Measurements from ENCODE around the gene DEXI.

GRCh38 chr16:10933865-10934264, 8.4 kb downstream of the DEXI start:
- TF ChIP-seq, protein P1, sequence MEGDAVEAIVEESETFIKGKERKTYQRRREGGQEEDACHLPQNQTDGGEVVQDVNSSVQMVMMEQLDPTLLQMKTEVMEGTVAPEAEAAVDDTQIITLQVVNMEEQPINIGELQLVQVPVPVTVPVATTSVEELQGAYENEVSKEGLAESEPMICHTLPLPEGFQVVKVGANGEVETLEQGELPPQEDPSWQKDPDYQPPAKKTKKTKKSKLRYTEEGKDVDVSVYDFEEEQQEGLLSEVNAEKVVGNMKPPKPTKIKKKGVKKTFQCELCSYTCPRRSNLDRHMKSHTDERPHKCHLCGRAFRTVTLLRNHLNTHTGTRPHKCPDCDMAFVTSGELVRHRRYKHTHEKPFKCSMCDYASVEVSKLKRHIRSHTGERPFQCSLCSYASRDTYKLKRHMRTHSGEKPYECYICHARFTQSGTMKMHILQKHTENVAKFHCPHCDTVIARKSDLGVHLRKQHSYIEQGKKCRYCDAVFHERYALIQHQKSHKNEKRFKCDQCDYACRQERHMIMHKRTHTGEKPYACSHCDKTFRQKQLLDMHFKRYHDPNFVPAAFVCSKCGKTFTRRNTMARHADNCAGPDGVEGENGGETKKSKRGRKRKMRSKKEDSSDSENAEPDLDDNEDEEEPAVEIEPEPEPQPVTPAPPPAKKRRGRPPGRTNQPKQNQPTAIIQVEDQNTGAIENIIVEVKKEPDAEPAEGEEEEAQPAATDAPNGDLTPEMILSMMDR (IDR thresholded peaks at IDR 0.05; ENCODE audit: insufficient read depth, low read length, poor library complexity, severe bottlenecking) = no peak
- no peak for TF ChIP-seq EZH2phosphoT487 (conservative IDR thresholded peaks at IDR 0.05; ENCODE audit: low read length)
